ENCODE measurements around the gene TMEM132C.

TMEM132C gene

DNA sequence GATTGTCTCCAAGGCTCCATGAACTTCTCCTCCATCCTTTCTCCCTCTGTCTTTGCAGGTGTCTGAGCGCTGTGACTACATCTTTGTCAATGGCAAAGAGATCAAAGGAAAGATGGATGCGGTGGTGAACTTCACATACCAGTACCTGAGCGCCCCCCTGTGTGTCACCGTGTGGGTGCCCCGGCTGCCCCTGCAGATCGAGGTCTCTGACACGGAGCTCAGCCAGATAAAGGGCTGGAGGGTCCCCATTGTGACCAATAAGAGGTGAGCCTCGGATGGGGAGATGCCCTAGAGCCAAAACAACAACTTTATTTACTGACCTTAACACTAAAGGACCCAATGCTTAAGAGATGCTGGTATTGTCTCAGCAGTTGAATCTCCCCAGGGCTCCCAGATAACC is 426.8 kb downstream of the TMEM132C start:
- FAIRE-seq (no peak), DNase-seq (ENCODE audit: insufficient read length, low spot score) (no peak)

DNA sequence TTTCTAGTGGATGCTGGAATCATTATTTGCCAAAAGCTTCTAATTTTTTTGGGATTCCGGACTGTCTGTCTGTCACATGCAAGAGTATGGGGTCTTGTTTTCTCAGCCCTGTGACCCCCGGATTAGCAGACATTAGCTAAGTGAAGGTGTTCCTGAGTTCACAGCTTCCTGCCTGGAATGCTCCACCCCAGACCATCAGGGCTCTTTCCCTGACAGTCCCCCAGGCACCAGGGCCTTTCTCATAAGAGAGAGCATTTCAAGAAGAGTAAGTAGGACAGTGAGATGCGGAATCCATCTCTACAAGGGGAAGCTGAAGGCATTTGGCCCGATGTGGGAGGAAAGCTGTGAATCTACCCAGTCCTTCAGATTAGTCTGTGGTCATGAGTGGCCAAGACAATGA is 427.5 kb downstream of the TMEM132C start:
- FAIRE-seq: no peak
- no peak for DNase-seq (ENCODE audit: insufficient read length, low spot score)

DNA sequence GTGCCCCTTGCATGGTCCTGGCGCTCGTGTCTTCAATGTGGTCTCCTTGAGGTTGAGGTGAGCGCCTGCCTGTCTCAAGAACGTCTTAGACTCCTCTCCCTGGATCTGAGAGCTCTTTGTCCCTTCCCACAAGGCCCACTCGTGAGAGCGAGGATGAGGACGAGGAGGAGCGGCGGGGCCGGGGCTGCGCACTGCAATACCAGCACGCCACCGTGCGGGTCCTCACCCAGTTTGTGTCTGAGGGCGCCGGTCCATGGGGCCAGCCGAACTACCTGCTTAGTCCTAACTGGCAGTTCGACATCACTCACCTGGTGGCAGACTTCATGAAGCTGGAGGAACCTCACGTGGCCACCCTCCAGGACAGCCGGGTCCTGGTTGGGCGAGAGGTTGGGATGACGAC is 428.7 kb downstream of the TMEM132C start:
- FAIRE-seq: no peak

DNA sequence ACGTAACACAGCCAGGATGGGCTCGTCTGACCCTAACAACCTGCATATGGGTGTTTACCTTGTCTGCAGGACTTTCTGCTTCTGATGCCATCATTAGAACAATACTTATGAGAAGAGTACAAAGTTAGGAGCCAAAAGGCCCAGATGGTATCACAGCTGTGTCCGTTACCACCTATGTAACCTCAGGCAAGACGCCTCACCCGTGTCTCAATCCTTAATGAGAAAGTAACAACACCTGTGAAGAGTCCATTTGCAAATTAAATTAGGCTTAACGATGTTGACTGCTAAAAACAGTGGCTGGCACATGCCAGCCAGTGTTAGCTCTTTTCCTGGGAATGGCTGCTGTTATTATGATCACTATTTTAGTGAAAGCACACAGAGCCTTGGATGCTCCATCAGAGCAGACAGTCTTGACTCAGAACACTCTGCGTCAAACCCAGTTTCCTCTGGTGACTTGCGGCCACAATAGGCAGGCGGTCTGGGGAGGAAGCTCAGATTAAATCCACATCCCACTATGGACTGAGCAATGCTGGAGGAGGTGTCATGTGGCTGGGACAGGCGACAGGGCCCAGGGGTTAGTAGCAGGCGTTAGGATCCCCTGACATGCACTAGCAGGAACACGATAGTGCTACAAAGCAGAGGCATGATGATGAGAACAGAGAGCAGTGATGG is 431.5 kb downstream of the TMEM132C start:
- DNase-seq (ENCODE audit: insufficient read length, low spot score): no peak
- no peak for FAIRE-seq

More for the DNA sequence above, 428.7 kb downstream of the TMEM132C start:
- no peak for DNase-seq (ENCODE audit: insufficient read length, low spot score)

DNA sequence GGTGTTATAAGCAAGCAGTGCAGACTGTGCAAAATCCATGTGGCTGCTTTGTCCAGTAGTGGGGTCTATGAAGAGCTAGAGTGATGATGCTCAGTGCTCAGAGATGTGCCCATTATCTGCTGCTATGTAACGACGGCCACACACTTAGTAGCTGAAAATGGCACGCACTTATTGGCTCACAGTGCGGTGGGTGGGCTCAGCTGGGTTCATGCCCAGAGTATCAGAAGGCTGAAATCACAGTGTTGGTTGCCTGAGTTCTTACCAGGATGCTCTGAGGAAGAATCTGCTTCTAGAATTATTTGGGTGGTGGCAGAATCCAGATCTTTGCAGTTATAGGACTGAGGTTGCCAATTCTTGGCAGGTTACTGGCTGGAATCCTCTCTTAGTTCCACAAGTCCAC is 432.1 kb downstream of the TMEM132C start:
- FAIRE-seq (no peak), DNase-seq (ENCODE audit: insufficient read length, low spot score) (no peak)

DNA sequence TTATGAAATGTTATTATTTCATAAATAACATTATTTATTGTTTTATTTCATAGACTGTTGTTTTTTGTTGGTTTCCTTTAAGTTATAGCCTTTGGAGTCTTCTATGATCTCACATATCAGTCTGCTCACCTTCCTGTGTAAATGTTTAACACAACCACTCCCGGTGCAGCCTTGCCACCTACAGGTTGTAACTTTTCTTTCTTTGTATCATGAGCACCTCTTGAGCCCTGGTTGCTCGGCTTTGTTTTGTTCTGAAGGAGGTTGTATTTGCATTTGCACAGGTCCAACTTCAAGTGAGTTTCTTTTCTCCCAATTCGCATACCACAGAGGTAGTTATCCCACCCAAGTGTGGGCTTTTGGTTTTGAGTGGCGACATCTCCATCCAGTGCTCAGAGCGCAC is 435.4 kb downstream of the TMEM132C start:
- no peak for DNase-seq (ENCODE audit: insufficient read length, low spot score)
- no peak for FAIRE-seq

DNA sequence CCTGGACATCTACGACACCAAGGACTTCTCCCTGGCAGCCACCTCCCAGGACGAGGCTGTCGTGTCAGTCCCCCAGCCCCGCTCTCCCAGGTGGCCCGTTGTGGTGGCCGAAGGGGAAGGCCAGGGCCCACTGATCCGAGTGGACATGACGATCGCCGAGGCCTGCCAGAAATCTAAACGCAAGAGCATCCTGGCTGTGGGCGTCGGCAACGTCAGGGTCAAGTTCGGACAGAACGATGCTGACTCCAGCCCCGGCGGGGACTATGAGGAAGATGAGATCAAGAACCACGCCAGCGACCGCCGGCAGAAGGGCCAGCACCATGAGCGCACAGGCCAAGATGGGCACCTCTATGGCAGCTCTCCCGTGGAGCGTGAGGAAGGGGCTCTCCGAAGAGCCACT is 438.2 kb downstream of the TMEM132C start:
- no peak for FAIRE-seq
- no peak for DNase-seq (ENCODE audit: insufficient read length, low spot score)

DNA sequence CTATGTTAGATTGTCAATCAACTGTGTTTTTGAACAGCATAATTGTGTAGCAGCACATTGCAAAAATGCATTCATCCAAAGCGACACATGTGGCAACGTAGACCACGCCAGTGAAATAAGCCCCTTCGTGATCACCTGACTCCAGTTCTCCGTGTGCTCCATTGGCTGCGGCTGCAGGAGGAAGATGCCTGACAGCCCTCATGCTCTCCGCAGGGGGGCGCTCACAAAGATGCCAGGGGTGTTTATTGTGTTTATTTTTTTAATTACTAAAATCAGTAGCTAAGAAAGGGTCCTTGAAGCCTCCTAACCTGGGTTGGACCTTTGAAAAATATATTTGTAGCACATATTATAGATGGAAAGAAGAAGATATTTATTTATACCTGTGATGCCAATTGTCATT is 440.5 kb downstream of the TMEM132C start:
- FAIRE-seq: no peak
- DNase-seq (ENCODE audit: insufficient read length, low spot score): no peak

DNA sequence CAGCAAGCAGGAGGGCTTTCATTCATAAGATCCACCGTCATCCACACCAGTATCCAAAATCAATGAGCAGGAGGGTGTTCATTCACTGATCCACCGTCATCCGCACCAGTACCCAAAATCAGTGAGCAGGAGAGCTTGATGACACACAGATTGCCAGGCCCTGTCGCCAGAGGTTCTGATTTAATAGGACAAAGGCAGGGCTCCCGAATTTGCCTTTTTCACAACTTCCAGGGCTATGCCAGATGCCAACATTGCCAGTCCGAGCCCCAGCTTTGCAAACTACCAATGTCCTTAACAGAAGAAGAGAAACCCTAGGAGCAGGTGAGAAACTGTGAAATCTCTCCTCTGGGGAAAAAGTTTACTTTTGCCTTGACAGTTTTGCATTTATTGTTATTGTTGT is 441.8 kb downstream of the TMEM132C start:
- peak; percentile 4 for FAIRE-seq
- DNase-seq (ENCODE audit: insufficient read length, low spot score): no peak

DNA sequence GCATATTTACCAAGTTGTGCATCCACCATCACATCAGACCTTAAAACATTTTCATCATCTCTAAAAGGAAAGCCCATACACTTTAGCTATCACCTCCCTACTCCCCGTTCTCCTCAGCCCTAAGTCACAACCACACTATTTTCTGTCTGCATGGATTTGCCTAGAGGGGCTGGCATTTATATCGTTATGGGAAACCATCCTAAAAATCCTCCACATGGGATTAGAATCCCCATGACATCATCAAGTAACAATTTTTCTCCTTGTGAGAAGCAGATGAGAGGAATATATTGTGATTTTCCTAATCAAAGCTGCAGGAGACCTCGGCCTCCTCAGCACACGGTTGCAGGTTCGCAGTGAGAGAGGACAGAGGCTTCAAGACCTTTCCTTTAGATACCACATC is 442.7 kb downstream of the TMEM132C start:
- DNase-seq (ENCODE audit: insufficient read length, low spot score): no peak
- FAIRE-seq: no peak

DNA sequence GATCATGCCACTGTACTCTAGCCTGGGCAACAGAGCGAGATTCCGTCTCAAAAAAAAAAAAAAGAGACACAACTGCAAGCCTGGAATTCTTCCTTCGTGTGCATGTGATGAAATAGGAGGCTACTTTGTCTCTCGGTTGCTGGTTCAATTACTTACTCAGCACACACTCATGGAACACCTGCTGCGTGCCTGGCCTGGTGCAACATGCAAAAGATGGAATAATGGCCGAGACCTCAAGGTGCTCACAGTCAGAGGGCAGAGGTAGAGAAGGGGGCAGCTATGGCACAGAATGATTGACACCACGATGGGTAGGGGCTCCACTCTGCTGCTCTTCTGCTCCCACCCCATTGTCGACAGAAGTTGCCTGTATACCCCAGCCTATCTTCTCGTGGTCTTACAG is 444.5 kb downstream of the TMEM132C start:
- DNase-seq (ENCODE audit: insufficient read length, low spot score) (no peak), FAIRE-seq (no peak)

DNA sequence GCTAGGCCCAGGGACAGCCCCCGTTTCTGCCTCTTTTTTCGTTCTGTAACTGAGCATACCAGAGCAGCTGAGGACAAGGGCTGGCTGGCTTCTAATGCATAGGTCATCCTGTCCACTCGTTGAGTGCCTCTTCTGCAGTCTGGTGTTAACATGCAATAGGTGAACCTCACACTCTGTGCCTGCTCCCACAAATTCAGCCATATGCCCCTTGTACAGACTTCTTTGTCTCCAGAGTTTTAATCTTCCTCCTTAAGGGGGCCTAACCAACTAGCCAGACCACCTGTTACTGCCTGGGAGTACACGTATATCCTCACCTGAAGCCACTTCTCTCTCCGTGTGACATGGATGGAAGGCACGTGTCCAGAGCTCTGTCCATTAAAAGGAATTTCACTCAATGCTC is 445.7 kb downstream of the TMEM132C start:
- no peak for FAIRE-seq
- DNase-seq (ENCODE audit: insufficient read length, low spot score): no peak

DNA sequence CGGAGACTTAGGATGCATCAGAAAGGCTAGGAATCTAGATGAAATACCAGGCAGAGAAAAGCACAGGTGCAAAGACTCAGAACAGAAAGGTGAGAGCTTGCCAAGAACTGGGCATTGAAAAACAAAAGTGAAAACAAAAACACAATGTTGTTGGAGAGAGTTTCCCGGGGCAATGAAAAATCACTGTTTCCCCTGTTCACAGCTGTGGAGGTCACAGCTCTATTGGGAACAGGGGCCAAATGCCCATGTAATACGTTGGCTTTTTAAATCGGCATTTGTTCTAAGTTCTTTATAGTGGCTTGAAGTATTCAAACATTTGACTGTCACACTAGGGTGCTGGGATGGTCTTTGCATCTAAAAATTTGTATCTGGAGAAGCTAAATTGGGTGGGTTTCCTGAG is 448.5 kb downstream of the TMEM132C start:
- no peak for FAIRE-seq
- no peak for DNase-seq (ENCODE audit: insufficient read length, low spot score)

DNA sequence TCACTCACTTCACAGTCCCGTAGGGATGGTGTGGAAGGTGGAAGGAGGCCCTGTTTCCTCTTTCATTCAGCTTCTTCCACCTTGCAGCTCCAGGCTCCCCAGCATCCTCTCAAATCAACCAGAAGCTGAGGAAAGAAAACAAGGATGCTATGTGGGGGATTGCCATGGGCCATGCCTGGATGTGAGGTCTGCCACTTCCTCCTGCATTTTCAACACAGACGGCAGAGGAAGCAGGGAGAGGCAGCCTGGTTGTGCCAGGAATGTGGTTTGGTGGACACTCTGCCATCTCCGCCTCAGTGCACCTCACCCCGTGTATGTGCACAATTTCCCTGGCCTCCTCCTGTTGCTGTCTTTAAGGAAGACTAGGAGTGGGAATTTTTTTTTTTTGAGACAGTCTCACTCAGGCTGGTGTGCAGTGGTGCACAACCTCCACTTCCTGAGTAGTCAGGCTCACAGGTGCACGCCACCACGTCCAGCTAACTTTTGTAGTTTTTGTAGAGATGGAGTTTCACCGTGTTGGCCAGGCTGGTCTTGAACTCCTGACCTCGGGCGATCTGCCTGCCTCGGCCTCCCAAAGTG is 457.6 kb downstream of the TMEM132C start:
- DNase-seq (ENCODE audit: insufficient read length, low spot score) (no peak), FAIRE-seq (no peak)

DNA sequence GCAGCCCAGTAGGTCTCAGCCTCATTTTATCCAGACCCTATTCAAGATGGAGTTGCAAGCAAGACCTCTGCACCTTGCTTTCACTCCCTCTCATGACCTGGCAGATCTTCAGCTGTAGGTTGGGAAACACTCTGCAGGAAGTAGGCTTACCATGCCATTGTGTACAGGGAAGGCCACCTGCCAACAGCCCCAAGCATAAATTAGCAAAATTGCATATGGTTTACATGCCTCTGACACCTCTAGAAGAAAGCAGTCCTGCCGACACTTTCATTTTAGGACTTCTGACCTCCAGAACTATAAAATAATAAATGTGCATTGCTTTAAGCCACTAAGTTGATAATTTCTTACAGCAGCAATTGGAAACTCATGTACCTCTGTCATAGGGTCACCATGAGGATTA is 459.9 kb downstream of the TMEM132C start:
- DNase-seq (ENCODE audit: insufficient read length, low spot score): no peak
- no peak for FAIRE-seq

DNA sequence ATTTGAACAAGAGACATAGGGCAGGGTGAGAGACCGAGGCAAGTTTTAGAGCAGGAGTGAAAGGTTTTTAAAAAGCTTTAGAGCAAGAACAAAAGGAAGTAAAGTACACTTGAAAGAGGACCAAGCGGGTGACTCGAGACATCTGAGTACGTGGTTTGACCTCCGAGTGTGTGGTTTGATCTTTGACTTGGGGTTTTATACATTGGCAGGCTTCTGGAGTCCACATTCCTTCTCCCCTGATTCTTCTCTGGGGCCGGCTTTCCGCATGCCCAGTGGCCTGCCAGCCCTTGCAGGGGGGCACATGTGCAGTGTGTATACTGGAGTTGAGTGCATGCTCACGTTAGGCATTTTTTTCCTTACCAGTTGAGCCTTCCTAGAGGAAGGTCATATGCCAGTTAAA is 460.5 kb downstream of the TMEM132C start:
- FAIRE-seq (no peak), DNase-seq (ENCODE audit: insufficient read length, low spot score) (no peak)

DNA sequence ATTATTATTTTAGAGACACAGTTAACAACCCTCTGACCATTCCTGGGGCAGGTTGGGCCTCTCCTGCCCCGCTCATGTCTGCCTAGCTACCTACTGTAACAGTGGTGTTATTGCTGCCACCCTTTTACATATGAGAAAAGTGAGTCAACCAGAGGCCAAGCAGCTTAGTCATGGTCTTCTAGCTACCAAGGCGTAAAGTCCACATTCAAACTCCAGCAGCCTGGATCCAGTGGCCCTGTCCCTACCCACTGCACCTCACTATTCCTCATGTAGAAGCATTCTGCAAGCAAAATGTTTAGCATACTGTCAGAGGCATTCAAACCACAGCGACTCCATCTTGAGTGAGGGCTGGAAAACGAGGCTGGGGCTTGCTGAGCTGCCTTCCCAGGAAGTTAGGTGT is 461.0 kb downstream of the TMEM132C start:
- FAIRE-seq (no peak), DNase-seq (ENCODE audit: insufficient read length, low spot score) (no peak)

DNA sequence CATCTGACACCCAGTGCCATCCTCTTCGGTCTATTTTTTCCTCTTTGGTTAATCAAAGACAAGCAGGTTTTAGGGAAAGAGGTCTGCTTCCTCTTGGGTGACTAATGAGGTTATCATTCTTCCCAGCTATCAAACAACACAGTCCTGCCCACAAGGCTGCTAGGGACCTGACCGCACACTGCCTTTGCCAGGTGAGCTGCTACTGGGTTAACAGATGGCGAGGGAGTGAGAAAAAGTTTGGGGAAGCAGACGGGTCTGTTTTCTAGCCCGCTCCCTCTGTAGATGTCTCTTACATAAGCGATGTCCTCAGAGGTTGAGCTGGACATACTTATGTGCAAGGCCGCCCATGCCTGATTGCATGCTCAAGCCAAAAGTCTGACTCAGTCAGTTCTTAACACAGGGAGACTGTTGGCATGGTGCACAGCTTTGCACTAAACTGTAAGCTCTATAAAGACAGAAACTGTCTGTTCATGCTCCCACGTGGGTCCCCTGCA is 462.7 kb downstream of the TMEM132C start:
- DNase-seq (ENCODE audit: insufficient read length, low spot score) (no peak), FAIRE-seq (no peak)

DNA sequence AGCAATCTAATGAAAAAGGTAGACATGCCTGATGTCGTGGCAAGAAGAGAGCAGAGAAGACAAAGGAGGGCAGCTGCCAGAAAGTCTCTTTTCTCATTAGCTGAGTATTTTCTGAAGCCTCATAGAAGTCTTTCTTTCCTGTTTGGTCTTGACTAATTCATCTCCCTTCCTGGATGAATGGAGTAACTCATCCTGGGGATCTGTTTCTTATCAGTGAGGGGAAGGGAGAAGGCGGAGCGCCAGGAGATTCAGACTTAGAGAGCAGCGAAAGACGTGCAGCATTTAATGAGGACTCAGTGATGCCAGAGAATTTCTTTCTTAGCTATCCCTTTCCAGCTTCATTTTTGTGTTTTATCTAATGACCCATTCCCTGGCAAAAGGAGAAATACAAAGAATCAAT is 467.4 kb downstream of the TMEM132C start:
- FAIRE-seq (no peak), DNase-seq (ENCODE audit: insufficient read length, low spot score) (no peak)

DNA sequence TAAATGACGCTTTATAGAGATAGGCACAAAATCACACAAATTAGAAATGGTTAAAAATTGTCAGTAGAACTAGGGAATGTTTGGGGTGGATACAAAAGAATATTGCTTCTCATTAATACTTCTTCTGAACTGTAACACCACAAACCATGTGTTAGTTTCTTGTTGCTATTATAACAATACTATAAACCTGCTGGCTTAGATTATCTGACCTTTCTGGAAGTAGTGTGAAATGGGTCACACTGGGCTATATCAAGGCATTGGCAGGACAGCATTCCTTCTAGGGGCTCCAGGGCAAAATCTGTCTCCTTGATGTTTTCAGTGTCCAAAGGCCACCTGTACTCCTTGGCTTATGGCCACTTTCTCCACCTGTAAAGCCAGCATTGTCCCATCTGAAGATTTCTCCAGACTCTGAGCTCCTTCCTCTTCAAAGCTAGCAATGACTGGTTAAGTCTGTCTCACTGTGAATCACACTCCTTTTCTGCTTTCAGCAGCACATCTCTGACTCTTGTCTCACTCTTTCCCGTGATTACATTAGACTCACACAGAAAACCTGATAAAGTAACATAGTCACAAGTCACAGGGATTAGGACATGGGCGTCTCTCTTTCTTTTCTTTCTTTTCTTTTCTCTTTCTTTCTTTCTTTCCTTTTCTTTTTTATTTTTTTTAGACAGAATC is 470.5 kb downstream of the TMEM132C start:
- DNase-seq (ENCODE audit: insufficient read length, low spot score): no peak

DNA sequence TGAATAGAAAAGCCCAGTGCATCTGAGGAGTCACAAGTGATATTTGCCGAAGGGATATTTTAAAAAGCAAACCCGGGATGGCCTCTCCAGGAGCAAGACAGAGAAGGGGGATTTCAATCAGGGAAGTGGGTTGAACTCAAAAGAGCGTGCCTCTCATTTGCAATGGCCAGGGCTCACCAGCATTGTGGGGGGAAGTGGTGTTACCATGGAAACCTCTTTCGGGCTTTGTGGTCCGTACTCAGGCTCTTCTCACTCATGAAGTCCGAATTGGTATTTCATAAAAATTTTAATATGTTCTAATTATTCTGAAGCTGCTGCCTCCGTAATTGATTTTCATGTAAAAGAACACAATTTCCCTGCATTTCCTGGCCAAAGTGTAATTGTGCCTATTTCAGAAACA is 476.9 kb downstream of the TMEM132C start:
- FAIRE-seq: no peak
- no peak for DNase-seq (ENCODE audit: insufficient read length, low spot score)

More for the DNA sequence above, 470.5 kb downstream of the TMEM132C start:
- FAIRE-seq: no peak
